ENCODE data around the gene LAD1.

LAD1 gene

DNA sequence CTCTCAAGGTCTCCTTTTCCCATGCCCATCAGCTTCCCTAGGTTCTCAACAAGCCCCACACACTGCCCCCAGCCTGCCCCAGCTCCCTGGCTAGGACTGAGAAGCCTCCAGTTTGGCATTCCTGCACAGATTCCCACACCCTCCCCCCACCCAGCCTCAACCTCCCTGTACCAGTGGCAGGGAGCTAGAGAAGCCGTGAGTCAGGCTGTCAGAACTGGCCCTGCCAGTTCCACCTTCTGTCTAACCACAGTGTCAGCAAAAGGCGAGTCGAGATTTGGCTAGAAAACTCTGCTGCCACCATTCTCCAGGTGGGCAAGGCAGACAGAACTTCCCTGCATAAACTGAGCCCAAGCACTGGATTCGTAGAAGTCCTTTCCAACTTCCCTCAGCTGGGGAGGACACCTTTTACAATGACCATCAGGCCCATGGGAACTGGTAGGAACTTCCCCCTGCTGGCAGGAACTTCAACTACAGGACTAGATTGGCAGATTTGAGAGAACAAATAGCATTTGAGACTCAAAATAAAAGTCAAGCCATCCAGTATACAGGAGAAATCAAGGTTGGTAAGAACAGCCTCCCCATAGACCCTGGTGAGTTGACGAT is 52.7 kb downstream of the LAD1 start:
- DNase-seq, result no peak

DNA sequence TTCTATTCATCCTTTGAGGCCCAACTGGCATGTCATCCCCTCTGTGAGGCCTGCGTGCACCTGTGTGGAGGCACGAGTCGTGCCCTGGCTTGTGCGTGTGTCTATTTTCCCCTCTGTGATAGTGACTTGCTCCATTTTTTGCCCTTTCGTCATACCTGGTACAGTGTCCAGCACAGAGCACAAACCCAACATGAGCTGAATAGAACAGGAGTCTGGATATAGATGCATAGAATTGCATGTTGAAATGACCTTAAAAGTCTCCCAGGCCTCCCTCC is 54.1 kb downstream of the LAD1 start:
- DNase-seq, result no peak

DNA sequence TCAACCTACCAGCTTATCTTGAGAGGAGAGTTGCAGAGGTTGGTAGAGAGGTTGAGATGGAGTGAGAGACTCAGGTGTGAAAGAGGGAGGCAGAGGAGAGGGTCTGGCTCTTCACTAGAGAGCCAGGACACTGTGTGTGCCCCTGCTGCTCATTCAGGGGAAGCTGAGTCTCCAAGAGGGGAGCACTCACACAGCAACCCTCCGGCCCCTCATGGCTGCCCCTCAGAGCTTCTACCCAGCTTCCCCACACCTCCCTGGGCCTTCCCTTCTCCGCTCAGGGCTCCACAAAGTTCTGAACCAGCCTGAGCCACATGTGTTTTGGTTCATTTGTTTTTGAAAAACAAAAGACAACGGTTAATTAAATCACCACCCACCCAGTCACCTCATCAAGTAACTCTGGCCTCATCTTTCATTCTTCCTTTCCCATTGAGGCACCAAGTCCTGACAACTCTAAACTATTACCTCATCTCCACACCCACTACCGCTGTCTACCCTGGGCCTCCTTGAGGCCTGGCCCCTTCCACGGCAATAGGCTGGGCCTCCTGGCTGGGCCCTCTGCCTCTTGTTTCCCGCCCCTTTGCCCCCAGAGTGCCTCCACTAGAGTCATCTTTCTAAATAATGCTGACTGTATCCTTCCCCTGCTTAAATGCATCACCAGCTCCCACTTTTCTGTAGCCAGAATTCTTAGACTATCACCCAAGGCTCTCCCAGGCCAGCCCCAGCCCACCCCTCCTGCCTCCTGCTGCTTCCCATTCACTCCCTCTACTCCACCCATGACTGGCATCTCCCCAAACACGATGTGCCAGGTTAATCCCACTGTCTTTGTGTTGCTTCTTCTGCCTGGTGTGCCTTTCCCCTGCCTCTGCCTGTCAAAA is 54.7 kb downstream of the LAD1 start:
- no peak for DNase-seq

DNA sequence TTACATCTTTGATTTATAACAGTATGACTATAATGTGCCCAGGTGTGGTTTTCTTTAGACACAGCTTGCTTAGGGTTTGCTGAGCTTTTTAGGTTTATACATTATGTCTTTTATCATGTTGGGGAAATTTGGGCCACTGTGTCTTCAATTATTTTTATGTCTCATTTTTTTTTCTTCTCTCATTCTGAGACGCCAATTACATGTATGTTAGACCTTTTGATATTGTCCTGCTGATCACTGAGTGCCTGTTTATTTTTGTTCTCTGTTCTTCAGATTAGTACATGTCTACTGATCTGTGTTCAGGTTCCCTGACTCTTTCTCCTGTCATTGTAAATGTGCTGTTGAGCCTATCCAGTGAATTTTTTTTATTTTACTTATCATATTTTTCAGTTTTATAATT is 57.7 kb downstream of the LAD1 start:
- DNase-seq, result no peak

DNA sequence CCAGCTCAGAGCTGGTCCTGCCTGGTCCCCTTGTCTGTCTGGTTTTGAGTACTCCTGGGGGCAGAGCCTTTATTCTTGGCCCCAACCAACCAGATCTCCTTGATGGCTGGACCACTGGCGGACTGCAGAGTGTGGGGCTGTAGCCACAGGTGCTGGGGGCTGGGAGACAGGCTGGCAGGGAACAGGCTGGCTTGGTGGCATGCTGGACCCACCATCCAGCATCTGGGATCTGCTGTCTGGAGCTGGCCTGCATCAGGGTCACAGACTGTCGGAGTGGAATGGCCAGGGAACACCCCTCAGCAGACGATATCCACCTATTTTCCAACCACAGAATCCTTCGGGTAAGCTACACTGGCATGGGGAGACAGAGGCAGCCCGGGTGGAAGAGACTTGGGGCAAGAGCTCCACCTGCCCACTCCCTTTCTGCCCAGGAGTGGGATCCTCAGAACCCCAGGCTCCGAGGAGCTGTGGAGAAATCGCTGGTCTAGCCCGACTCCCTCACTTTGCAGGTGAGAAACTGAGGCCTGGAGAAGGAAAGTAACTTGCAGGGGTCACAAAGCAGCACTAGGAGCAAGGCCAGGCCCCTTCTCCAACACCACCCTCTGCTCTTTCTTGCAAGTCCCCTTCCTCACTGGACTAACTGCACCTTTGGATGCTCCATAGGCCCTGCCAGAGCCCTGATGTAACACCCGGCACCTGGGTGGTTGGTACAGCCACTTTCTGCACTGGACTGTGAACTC is 62.2 kb downstream of the LAD1 start:
- no peak for DNase-seq

DNA sequence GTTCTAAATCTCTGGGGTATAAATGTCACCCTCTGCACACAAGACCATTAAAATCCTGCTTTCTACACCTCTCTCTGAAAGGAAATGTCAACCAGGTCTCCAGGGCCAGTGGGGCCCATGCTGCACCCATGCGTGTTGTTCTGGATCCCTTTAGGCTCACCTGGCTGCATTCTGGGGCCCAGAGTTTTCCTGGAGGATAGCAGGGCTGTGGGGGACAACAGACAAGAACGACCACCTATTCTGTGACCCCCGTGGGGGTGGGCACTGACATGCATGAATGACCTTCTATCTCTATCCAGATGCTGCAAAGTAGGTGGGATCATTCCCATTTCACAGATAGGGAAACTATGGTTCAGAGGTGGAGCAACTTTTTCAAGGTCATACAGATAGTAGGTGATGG is 63.2 kb downstream of the LAD1 start:
- DNase-seq, result no peak

DNA sequence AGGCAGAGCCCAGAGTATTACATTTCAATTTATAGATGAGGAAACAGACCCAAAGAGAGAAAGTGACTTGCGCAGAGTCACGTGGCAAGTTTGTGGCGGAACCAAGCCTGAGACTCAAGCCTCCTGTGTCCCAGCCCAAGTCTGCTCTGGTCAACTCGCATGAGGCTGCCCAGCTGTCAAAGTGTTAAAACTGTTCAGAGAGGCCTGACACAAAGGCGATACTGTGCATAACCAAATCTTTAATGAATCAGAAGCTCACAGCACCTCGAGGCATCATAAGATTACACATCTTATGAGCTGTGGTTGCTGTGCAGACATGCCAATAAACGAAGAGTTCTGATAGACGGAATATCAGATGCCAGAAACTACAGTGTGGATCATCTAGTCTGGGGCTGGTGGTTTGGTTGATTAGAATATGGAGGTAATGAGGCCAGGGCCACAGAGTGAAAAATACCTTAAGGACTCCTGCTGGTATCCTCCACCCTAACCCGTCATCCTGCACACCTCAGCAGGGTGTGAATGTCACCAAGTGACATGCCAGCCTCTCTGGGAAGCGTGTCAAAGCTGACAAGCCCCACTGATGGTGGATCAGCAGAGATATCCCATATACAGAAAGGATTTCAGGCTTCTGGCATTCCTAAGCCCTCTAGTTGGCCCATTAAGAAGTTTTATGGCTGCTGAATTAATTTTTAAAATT is 63.8 kb downstream of the LAD1 start:
- no peak for DNase-seq

DNA sequence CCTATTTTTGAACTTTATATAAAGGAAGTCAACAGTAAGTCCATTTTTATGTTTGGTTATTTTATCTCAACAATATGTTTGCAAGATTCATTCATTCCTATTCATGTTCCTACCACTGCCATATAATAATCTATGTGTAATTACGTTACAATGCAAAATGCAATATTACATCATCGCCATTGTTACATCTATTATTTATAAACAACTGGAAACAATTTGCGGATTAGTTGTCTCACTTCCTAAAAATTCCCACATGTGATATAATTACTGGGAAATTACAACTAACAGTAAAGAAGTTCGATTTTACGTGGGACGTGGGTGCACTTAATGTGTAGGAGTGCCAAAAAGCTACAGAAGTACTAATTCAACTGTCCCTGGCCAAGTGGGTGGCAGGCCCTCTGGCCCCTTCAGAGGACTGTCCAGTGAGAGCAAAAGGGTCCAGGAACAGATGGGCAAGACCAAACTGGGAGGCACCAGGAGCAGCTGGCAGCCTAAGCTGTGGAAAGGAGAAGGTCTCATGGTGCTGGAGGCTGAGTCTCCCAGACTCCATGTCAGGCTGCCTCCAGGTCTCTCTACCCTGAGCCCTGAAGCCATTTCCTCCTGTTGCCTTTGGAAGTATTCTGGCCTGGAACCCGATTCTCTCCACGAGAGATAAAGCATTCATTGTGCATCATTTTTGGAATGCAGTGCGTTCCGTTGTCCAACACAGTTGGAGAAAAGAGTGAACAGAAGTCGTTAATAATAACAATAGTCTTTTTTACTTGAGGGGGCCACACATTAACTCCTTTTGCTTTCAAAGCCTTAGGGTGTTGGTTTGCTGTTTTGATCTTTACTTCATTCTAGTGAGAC is 64.6 kb downstream of the LAD1 start:
- no peak for DNase-seq

DNA sequence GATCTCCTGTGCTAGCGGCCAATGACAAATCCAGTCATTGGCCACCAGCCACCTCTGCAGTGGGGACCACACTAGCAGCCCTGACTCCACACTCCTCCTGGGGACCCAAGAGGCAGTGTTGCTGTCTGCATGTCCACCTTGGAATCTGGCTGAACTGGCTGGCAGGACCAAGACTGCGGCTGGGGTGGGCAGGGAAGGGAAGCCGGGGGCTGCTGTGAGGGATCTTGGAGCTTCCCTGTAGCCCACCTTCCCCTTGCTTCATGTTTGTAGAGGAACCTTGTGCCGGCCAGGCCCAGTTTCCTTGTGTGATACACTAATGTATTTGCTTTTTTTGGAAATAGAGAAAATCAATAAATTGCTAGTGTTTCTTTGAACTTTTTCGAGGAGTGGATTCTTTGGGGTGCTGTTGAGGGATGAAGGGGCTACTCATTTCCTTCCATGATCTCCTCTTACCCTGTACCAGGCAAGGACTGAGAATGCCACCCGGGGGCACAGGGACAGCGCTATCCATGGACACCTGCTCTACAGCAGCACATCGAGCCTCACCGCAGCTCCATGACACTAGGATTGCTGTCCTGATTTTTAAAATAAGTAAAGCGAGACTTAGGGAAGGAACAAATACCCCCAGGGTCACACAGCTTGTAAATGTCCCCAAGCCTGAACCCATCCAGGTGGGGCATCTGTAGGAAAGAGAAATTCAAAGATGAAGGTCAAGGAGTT is 66.3 kb downstream of the LAD1 start:
- DNase-seq, result no peak

DNA sequence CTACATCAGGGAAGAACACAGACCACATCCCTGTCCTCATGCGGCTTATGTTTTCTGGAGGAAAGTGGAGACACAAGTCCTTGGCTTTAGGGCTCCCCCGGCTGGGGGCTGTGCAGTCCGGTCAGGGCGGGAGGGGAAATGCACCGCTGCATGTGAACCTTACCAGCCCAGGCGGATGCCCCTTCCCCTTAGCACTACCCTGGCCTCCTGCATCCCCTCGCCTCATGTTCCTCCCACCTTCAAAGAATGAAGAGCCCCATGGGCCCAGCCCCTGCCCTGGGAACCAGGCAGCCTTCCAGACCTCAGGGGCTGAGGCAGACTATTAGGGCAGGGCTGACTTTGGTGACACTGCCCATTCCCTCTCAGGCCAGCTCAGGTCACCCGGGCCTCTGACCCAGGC is 67.1 kb downstream of the LAD1 start:
- no peak for DNase-seq

DNA sequence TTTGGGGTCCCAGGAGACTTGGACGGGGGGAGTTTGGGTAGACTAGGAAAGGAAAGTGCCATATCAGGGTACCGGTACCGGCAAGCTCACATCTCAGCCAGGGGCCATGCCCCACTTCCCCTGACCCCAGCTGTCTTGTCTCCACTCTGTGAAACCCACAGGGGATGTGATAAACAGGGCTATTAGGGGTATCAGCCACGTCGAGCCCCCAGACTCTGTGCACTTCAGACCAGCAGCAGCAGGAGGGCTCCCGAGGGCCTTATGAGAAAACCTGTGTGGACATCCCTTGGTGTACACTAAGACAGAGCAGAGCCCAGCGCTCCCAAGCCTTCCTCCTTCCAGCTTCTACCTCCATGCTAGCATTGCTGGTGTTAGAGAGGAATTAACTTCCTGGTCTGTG is 68.0 kb downstream of the LAD1 start:
- no peak for DNase-seq
